Subcutaneous adipose tissue (tissue), 4 donors: ENCODE measurements around the gene DAO. TPM values are rescaled to one million over a fixed set of nuclear protein-coding genes. Genes with fewer than 3 reads are reported as not detected.

Source experiments
- total RNA-seq, 4 donors: library from RNA; depleted of rRNA; stranded (reverse); fragments of >200 nt; gene quantifications; one replicate each; pipeline ENCODE4 v1.1.0, GENCODE V29; 2016
- TF ChIP-seq, protein P1 (sequence below): fragments of 450-650 bp; IDR thresholded peaks from one replicate; pipeline ENCODE4 v1.5.1; 2016; ENCODE audit warnings: low read depth, mild to moderate bottlenecking, control low read depth, antibody characterized with exemption, moderate library complexity

DAO gene
- total RNA-seq, 4 donors from 2014 or later: not detected

DNA sequence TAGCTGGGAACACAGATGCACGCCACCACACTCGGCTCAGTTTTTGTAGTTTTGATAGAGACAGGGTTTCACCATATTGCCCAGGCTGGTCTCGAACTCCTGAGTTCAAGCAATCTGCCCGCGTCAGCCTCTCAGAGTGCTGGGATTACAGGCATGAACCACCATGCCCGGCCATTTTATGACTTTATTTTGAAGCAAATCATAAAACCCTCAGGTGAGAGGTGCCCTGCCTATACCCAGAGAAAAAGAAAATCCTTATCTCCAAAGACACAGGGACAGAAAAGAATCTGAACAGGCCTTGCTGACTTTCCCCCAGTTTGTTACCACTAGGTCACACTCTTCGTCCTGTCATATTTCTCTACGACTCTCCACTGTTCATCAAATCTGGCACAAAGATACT is 48.8 kb downstream of the DAO start:
- TF ChIP-seq, protein P1, sequence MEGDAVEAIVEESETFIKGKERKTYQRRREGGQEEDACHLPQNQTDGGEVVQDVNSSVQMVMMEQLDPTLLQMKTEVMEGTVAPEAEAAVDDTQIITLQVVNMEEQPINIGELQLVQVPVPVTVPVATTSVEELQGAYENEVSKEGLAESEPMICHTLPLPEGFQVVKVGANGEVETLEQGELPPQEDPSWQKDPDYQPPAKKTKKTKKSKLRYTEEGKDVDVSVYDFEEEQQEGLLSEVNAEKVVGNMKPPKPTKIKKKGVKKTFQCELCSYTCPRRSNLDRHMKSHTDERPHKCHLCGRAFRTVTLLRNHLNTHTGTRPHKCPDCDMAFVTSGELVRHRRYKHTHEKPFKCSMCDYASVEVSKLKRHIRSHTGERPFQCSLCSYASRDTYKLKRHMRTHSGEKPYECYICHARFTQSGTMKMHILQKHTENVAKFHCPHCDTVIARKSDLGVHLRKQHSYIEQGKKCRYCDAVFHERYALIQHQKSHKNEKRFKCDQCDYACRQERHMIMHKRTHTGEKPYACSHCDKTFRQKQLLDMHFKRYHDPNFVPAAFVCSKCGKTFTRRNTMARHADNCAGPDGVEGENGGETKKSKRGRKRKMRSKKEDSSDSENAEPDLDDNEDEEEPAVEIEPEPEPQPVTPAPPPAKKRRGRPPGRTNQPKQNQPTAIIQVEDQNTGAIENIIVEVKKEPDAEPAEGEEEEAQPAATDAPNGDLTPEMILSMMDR: no peak

- TF ChIP-seq, protein P1: no peak
Measured at GRCh38 chr12:108930155-108930554, 50.3 kb downstream of the DAO start.

DNA sequence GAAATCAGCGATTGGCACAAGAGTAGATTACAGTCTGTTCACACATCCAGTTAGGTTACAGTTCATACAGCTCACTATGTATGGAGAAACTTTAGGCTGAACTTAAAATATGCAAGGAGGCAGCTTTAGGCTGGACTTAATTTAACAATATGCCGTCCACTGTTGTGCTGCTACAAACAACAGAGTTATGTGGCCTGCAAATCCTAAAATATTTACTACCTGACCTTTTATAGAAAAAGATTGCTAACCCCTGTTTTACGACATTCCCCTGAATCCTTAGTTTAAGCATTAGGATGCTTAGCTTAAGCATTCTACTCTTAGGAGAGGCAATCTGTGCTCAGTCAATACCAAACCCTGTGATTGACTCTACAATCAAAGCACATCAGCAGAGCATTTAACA is 50.9 kb downstream of the DAO start:
- TF ChIP-seq, protein P1: no peak

- TF ChIP-seq, protein P1: no peak
Measured at GRCh38 chr12:108933949-108934348, 54.1 kb downstream of the DAO start.

DNA sequence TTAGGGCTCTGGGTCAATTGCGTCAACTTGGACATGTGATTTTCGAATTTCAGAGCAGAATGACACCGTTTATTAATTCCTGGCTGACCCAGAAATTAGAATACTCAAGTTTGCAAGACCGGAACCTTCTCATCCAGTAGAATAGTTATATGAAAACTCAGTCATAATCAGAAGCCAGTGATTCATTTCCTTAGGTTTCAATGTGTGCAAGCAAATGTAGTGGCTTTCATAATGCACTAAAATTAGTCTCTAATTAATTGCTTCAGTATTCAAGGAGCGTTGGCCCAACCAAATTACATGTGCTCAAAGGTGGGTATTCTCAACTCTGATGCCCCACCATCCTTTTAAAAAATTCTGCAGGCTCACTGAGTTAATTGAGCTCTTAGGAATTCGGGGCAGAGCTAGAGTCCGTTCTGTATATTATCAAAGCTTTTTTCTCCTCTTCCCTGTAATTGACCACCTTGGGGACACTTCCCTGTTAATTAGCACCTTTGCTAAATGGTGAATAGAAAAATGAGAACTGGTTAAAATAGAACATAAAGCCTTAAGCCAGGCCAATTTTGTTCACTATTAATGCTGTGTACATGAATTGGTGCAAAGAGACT is 55.4 kb downstream of the DAO start:
- TF ChIP-seq, protein P1: no peak

DNA sequence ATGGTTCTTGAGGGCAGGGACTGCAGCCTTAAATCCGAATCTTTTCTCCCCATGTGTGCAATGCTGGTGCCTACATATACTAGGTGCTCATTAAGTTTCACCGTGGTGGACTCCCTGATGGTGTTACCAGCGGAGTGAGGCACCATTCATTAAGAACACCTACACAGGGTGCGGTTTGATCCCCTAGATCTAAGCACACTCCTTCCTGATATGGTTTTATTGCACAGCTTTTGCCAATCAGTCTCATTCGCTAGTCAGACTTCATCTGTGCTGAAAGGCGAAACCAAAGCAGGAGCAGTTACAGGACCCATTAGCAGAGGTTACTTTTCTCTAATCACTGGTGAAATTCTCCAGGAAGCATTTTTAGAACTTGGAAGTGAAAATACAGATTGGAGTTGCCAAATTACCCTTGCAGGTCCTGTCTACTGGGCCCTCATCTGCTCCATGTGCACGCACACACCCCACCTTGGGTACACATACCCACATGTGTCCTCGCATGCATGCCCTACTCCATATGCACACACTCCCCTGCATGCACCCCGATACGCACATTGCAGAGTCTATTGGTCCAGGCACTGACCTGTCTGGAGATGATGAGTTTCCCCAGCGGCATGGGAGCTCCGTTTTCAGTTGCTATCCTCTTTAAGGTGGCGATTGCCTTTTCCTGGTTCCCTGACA is 58.5 kb downstream of the DAO start:
- TF ChIP-seq, protein P1: no peak

GRCh38 chr12:108939594-108939993 is 59.7 kb downstream of the DAO start:
- TF ChIP-seq, protein P1: no peak
